K562 (cell line): Measurements from ENCODE around the gene RPL38. TPM values are rescaled to one million over a fixed set of nuclear protein-coding genes. Genes with fewer than 3 reads are reported as not detected.

Experiments used
- ATAC-seq: fragments of 200-7000 bp; cut with Tn5 transposase; 3 replicates; pipeline ENCODE4 v1.9.1; 2020; ENCODE audit warnings: moderate library complexity
- BruUV-seq: library from RNA; stranded (reverse); fragments of 400-500 nt; replicated peaks from 2 replicates; lab custom pipeline; 2021; lab: Mats Ljungman, UMichigan
- CTCF ChIA-PET: fragments of 300-600 bp; formaldehyde crosslinking; extraction: SDS; loops from one replicate; lab custom pipeline; 2021; ENCODE audit warnings: low intra/inter-chr PET ratio; lab: Yijun Ruan, JAX
- POLR2A ChIA-PET: fragments of 300-600, 350-650 bp; sonication (Branson Sonifier 250); formaldehyde crosslinking; extraction: SDS; loops from one replicate; lab custom pipeline; 2021; ENCODE audit warnings: antibody characterized with exemption, inconsistent platforms; lab: Yijun Ruan, JAX
- DNase-seq, 4 experiments: peaks; one replicate each; pipeline versions ENCODE4 v3.0.0 to v3.0.0-alpha.2; 2011 to 2018; ENCODE audit warnings: low spot score in 3 of 4, mixed read lengths in 3 of 4; ENCODE audit errors: extremely low read depth in 1 of 4
- FAIRE-seq: peaks from 2 replicates; lab custom pipeline; 2011; peaks lifted over from hg19 to GRCh38; lab: Jason Lieb, UNC
- H2AFZ ChIP-seq: 2 replicates; pipeline ENCODE4 v1.6.0; 2011; ENCODE audit warnings: low read depth, low read length, control low read depth, inconsistent platforms
- H3K27ac ChIP-seq: fragments of 200-600 bp; 3 replicates; pipeline ENCODE4 v1.8.0; 2011; ENCODE audit warnings: low read depth, mild to moderate bottlenecking, control low read depth, inconsistent platforms, low read length, moderate library complexity, mixed read lengths; ENCODE audit errors: extremely low read depth
- H3K27me3 ChIP-seq, 2 experiments: fragments of 300-600 bp in 1 of 2; 2 replicates in 1 of 2; 3 replicates in 1 of 2; pipeline versions ENCODE4 v1.6.0 to v1.8.0; 2011; ENCODE audit warnings: inconsistent platforms in 2 of 2, low read length in 2 of 2, mild to moderate bottlenecking in 1 of 2, mixed read lengths in 1 of 2, moderate library complexity in 1 of 2; ENCODE audit not compliant: control insufficient read depth in 2 of 2, insufficient read depth in 2 of 2
- H3K36me3 ChIP-seq: fragments of 300-600 bp; 3 replicates; pipeline ENCODE4 v1.8.0; 2011; ENCODE audit warnings: mild to moderate bottlenecking, low read length, inconsistent platforms; ENCODE audit not compliant: control insufficient read depth, insufficient read depth
- H3K4me1 ChIP-seq, 2 experiments: fragments of 200-600 bp in 1 of 2; replicated peaks in 1 of 2; 2 replicates in 1 of 2; 3 replicates in 1 of 2; pipeline versions ENCODE4 v1.5.1 to v1.8.0; 2011; ENCODE audit warnings: inconsistent platforms in 2 of 2, low read length in 2 of 2, mild to moderate bottlenecking in 1 of 2, mixed read lengths in 1 of 2, moderate library complexity in 1 of 2; ENCODE audit not compliant: control insufficient read depth in 2 of 2, insufficient read depth in 2 of 2
- H3K4me2 ChIP-seq: 2 replicates; pipeline ENCODE4 v1.6.1; 2011; ENCODE audit warnings: low read length, control low read depth, inconsistent platforms, mixed read lengths; ENCODE audit not compliant: insufficient read depth
- H3K4me3 ChIP-seq: fragments of 200-600 bp; sonication (generic), shearing (Covaris generic); 2 replicates; pipeline ENCODE4 v1.5.1; 2016; ENCODE audit warnings: control low read depth, inconsistent platforms
- H3K79me2 ChIP-seq: fragments of 200-600 bp; 3 replicates; pipeline ENCODE4 v1.8.0; 2011; ENCODE audit warnings: low read length, inconsistent platforms; ENCODE audit not compliant: control insufficient read depth, insufficient read depth
- H3K9ac ChIP-seq, 2 experiments: 2 replicates each; pipeline versions ENCODE4 v1.6.0 to v1.6.1; 2011; ENCODE audit warnings: low read depth in 2 of 2, low read length in 2 of 2, control low read depth in 1 of 2, inconsistent platforms in 1 of 2, mild to moderate bottlenecking in 1 of 2, mixed read lengths in 1 of 2; ENCODE audit not compliant: insufficient read depth in 1 of 2
- H3K9me1 ChIP-seq: one replicate; pipeline ENCODE4 v1.6.0; 2011; ENCODE audit warnings: inconsistent platforms, mild to moderate bottlenecking, low read length, moderate library complexity; ENCODE audit not compliant: control insufficient read depth, insufficient read depth
- H3K9me3 ChIP-seq: replicated peaks from 2 replicates; pipeline ENCODE4 v1.5.1; 2011; ENCODE audit warnings: low read depth, low read length, inconsistent platforms; ENCODE audit not compliant: control insufficient read depth, insufficient read depth
- H4K20me1 ChIP-seq: replicated peaks from 2 replicates; pipeline ENCODE4 v1.6.1; 2011; ENCODE audit warnings: low read length, inconsistent platforms, mixed read lengths; ENCODE audit not compliant: control insufficient read depth, insufficient read depth
- CLOCK ChIP-seq: fragments of 250-450 bp; sonication (Bioruptor Pico); IDR thresholded peaks from 2 replicates; pipeline ENCODE4 v1.4.0; 2020; ENCODE audit warnings: mild to moderate bottlenecking, moderate library complexity, borderline replicate concordance
- CREB3L1 ChIP-seq: fragments of 450-650 bp; IDR thresholded peaks from 2 replicates; pipeline ENCODE4 v1.6.1; 2014; ENCODE audit warnings: low read depth, mild to moderate bottlenecking, moderate library complexity, borderline replicate concordance
- KDM1A ChIP-seq, 2 experiments: fragments of 450-650 bp; IDR thresholded peaks; 2 replicates each; pipeline ENCODE4 v1.6.1; 2016; ENCODE audit warnings: mild to moderate bottlenecking in 2 of 2
- KDM4B ChIP-seq, 2 experiments: fragments of 450-650 bp in 1 of 2; sonication (generic) in 1 of 2; IDR thresholded peaks; 2 replicates each; pipeline ENCODE4 v1.6.1; 2016 to 2017; ENCODE audit warnings: borderline replicate concordance in 2 of 2, antibody characterized with exemption in 1 of 2, low read depth in 1 of 2, mild to moderate bottlenecking in 1 of 2
- MAFG ChIP-seq: fragments of 450-650 bp; conservative IDR thresholded peaks from 2 replicates; pipeline ENCODE4 v1.6.1; 2016; ENCODE audit warnings: missing genetic modification characterization, missing compliant biosample characterization
- MED1 ChIP-seq: sonication (generic); formaldehyde crosslinking; IDR thresholded peaks from 2 replicates; pipeline ENCODE4 v1.8.1; 2023; ENCODE audit warnings: missing genetic modification reagents, borderline replicate concordance
- NFE2 ChIP-seq: IDR thresholded peaks from 2 replicates; pipeline ENCODE4 v1.6.1; 2014; ENCODE audit warnings: antibody characterized with exemption, low read depth
- NKRF ChIP-seq: fragments of 450-650 bp; IDR thresholded peaks from 2 replicates; pipeline ENCODE4 v1.6.1; 2016; ENCODE audit warnings: borderline replicate concordance
- SIN3B ChIP-seq: fragments of 450-650 bp; IDR thresholded peaks from 2 replicates; pipeline ENCODE4 v1.6.1; 2017; ENCODE audit warnings: low read depth, mild to moderate bottlenecking, moderate library complexity
- TARDBP ChIP-seq: fragments of 450-650 bp; IDR thresholded peaks from 2 replicates; pipeline ENCODE4 v1.6.1; 2016
- TCFL5 ChIP-seq: fragments of 250-450 bp; sonication (Bioruptor Pico); conservative IDR thresholded peaks from 2 replicates; pipeline ENCODE4 v1.6.1; 2021; ENCODE audit warnings: mild to moderate bottlenecking, moderate library complexity, matching md5 sums
- ZNF146 ChIP-seq: IDR thresholded peaks from one replicate; pipeline ENCODE4 v1.6.1; 2018; ENCODE audit warnings: missing compliant biosample characterization; ENCODE audit not compliant: unreplicated experiment
- ZNF707 ChIP-seq: fragments of 250-450 bp; sonication (Bioruptor Pico); conservative IDR thresholded peaks from 2 replicates; pipeline ENCODE4 v1.8.0; 2022; ENCODE audit warnings: inconsistent platforms, mild to moderate bottlenecking, moderate library complexity
- ZZZ3 ChIP-seq: fragments of 450-650 bp; IDR thresholded peaks from 2 replicates; pipeline ENCODE4 v1.6.1; 2016; ENCODE audit warnings: antibody characterized with exemption, mild to moderate bottlenecking, moderate library complexity
- WGBS: fragments of 100-300 bp; shearing (Covaris generic); methylation state at CpG from one replicate; pipeline ENCODE4 v1.1.6; 2016; ENCODE audit warnings: low coverage, mixed read lengths; ENCODE audit not compliant: insufficient coverage; ENCODE audit errors: missing lambda C conversion rate; 5-methylcytosine and 5-hydroxymethylcytosine counted together
- in situ Hi-C: fragments of 300-500 bp; cut with MboI; formaldehyde crosslinking; loops from 4 replicates; pipeline ENCODE4 v1.15.0; 2018; ENCODE audit warnings: inconsistent platforms, mixed read lengths
- intact Hi-C: fragments of 100-400 bp; cut with micrococcal nuclease; formaldehyde crosslinking; loops from 2 replicates; pipeline ENCODE4 v1.14.2; 2022
- polyA plus RNA-seq, 8 experiments: library from polyadenylated mRNA; depleted of rRNA in 4 of 8; stranded (reverse) in 5 of 8; unstranded in 3 of 8; fragments of >200 nt; fragmentation: Nextera tagmentation in 2 of 8; fragmentation: Illumina TruSeq in 1 of 8; extraction: Ambion mirVana in 2 of 8; extraction: Trizol in 1 of 8; gene quantifications; 2 replicates each; pipeline versions ENCODE4 v1.2.1 to v1.2.3, GENCODE V29; 2011 to 2014; ENCODE audit warnings: inconsistent platforms in 1 of 8, missing spikeins in 1 of 8
- total RNA-seq, 7 experiments: library from RNA; depleted of rRNA in 6 of 7; stranded (reverse); fragments of >200 nt in 6 of 7; fragmentation: Illumina TruSeq in 2 of 7; extraction: Trizol in 2 of 7; gene quantifications; 2 replicates each; pipeline versions ENCODE4 v1.2.1 to v1.2.3, GENCODE V29; 2011 to 2021; ENCODE audit warnings: low replicate concordance in 1 of 7
- TF ChIP-seq, protein P1 (sequence below): conservative IDR thresholded peaks from 2 replicates; pipeline ENCODE4 v1.6.1; 2011; ENCODE audit warnings: low read depth, mild to moderate bottlenecking, low read length; ENCODE audit not compliant: control insufficient read depth

The RPL38 gene
- total and polyA plus RNA-seq, 9 of the 15 experiments (the other 6 are each of a cell fraction or from before 2014, with no cell fraction given), result 1,224 to 3,864 (median 1,939) TPM

DNA sequence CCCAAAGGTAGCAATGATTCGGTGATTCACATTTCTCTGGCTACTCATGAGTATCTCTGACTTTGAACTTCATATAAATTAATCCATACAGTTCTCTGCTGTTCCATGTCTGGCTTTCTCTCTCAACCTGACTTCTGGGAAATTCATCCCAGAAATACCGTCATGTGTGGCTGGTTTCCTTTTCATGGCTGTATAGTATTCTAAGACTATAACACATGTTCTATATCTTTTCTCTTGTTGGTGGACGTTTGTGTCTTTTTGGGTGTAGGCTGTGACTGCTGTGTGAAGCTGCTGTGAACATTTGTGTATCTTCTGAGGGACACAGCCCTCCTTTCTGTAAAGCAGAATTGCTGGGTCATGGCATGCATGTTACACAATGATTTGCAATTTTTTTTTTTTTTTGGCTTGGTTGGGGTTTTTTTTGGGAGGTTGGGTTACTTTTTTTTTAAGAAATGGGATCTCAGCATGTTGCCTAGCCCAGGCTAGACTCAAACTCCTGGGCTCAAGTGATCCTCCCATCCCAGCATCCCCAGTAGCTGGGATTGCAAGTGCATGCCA is 16.2 kb downstream of the RPL38 start:
- Histone ChIP-seq H3K4me3 (no peak overlapping the region), H3K4me1 (peaks cover 5 to 7% of the 10 kb centered on the region in 2 experiments; a peak in 4 of 5 replicates), H3K27ac (no peak overlapping the region), H3K9ac (no peak overlapping the region), H4K20me1 (no peaks in the 10 kb centered on the region), H3K4me2 (no peak overlapping the region), H2AFZ (no peak overlapping the region), H3K79me2 (no peaks in the 10 kb centered on the region), H3K9me1 (no peaks in the 10 kb centered on the region), H3K36me3 (no peaks in the 10 kb centered on the region), H3K27me3 (no peaks in the 10 kb centered on the region), H3K9me3 (no peaks in the 10 kb centered on the region)
- DNase-seq (no peak), FAIRE-seq (peak; percentile 79), ATAC-seq (peak; percentile 34; the same call in 1 of the 3 replicates)
- CTCF ChIA-PET, result no interaction called here
- intact Hi-C loops, result no loop called here
- POLR2A ChIA-PET, result interaction anchor here (0.7 to 1.2 kb wide), 3 partner anchors 13 to 51 kb away, joined by 3 to 6 read pairs (median 3); no protein-coding TSS in a partner anchor
- WGBS, result 46% methylated on average over 3 of the region's 3 CpGs
- BruUV-seq, result no TSS peak
- in situ Hi-C loops, result loop anchor here (5.0 kb wide), 1 partner anchor 63 kb away; no protein-coding TSS in a partner anchor
- TF ChIP-seq KDM4B (IDR thresholded peaks at IDR 0.05; ENCODE audit: borderline replicate concordance in 2 of 2, low read depth in 1 of 2), result no peak
- TF ChIP-seq NFE2, result peak; percentile 87
- TF ChIP-seq KDM1A (IDR thresholded peaks at IDR 0.05), result peak in 1 of 2 experiments; percentile 65; a peak in 2 of 4 replicates
- no peak for TF ChIP-seq CLOCK
- TF ChIP-seq, protein P1, sequence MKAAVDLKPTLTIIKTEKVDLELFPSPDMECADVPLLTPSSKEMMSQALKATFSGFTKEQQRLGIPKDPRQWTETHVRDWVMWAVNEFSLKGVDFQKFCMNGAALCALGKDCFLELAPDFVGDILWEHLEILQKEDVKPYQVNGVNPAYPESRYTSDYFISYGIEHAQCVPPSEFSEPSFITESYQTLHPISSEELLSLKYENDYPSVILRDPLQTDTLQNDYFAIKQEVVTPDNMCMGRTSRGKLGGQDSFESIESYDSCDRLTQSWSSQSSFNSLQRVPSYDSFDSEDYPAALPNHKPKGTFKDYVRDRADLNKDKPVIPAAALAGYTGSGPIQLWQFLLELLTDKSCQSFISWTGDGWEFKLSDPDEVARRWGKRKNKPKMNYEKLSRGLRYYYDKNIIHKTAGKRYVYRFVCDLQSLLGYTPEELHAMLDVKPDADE, result no peak
- TF ChIP-seq ZNF146 (CRISPR knock-in tag), result peak; percentile 98
- TF ChIP-seq SIN3B, result no peak
- no peak for TF ChIP-seq TARDBP
- no peak for TF ChIP-seq ZZZ3
- TF ChIP-seq MED1, result no peak
- peak; percentile 98 for TF ChIP-seq MAFG (tag)
- TF ChIP-seq TCFL5 (CRISPR knock-in tag), result no peak
- no peak for TF ChIP-seq NKRF
- TF ChIP-seq CREB3L1, result no peak
- no peak for TF ChIP-seq ZNF707
